NOMO-1 treated with dmso at 0.1 percent for 144 hours (cell line): ENCODE data around the gene BRD1.
"Not testable (repeated sequence)": the region's sequence is repeated elsewhere in the genome, so short reads cannot be mapped to it uniquely, and the experiment has no call there.

Source experiments
- DNase-seq: peaks from one replicate; lab custom pipeline; 2025; ENCODE audit not compliant: unreplicated experiment; lab: John Stamatoyannopoulos, UW

The BRD1 gene

DNA sequence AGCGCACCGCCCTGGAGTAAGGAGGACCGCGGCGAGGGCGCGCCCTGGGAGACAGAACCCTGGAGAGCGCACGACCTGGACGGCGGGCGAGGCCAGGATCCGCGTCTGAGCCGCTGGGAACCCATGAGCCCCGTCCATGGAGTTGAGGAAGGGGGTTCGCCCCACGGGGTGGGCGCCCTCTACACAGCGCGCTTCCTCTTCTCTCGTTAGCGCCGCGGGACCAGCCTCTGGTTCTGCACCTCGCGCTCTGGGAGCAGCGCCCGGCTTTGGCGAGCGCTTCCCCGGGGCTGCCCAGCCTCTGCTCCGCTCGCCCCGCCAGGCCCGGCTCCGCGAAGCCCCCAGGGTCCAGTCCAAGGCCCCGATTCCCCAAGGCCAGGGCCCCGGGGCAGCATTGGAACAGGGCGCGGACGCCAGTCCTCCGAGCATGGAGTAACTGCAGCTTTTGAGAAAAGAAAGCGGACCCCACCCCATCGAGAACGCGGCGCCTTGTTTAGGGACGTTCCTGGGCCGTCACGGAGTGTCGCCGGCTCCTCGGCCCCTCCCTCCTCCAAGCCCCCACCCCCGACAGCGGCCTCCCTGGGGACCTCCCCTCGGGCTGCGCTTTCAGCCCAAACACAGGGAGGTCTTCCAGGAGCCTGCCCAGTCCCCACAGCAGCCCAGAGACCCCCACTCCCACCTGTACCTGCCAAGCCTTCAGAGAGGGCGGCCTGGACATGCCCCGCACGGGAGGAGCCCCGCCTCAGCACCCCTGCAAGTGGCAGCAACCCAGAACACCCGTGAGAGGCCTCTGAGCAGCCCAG is 56.2 kb downstream of the BRD1 start:
- DNase-seq: no peak

- no peak for DNase-seq
These were observed 57.0 kb downstream of the BRD1 start for GRCh38 chr22:49770547-49771265.

- no peak for DNase-seq
These were observed 57.8 kb downstream of the BRD1 start for GRCh38 chr22:49769691-49770546.

DNA sequence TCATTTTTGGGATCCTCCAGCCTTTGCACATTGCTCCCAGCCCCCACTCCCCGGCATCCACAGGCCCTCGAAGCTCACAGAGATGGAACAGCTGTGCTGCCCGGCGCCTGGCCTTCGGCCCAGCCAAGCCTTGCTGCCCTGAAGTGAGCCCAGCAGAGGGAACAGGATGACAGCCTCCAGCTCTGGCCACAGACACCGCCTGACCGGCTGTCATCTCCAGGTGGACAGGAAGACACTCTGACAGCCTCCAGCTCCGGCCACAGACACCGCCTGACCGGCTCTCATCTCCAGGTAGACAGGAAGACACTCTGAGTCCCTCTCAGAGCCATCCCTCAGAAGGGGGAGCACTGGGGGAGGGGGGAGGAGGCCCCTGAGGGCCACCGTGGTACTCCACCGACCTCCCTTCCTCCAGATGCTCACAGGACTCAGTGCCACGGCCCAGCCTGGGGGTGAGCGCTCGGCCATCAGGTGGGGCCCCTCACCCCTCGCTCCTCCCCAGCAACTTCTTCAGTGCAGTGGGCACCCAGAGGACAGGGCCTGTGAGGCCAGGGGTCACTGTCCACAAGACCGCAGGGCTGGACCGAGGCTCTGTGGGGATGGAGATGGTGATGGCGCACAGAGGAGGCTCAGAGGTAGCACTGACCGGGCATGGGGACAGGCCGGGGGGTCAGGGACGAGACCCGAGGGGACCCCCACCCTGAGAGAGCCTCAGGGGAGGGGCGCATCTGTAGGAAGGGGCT is 58.6 kb downstream of the BRD1 start:
- DNase-seq: no peak

DNA sequence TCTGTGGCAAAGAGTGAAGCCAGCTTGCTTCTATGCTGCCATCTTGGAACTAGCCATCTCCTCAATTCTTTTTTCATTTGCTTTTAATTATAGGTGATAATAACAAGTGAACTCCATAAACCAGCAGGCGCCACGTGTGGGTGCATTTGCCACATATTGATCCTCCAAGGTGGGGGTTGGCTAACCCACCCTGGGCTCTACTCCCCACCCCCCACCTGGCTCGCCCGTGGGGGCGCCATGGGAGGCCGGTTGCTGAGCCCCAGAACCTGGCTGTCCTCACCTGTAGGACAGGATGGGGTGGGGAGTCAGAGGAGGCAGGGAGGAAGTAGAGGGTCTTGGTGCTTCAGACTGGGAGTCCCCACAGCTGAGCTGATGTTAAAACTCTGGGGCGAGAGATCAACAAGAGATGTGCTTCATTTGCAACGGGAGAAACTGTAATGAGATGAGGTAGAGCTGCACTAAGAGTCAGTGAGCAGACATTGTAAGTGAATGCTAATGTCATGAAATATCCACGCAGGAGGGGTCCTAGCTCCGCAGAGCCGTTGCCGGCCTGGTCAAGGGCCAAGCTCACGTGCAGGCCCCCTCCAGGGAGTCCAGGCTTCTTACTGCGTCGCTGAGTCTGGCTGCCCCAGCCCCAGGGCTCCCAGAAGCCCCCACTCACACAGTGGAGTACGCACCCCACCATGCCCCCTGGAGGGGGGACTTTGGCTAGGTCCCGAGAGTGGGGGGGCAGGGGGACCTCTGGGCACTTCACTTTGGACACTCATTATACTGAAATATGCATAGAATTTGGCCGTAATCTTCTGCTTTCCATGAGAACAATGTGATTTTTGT is 59.4 kb downstream of the BRD1 start:
- no peak for DNase-seq

DNA sequence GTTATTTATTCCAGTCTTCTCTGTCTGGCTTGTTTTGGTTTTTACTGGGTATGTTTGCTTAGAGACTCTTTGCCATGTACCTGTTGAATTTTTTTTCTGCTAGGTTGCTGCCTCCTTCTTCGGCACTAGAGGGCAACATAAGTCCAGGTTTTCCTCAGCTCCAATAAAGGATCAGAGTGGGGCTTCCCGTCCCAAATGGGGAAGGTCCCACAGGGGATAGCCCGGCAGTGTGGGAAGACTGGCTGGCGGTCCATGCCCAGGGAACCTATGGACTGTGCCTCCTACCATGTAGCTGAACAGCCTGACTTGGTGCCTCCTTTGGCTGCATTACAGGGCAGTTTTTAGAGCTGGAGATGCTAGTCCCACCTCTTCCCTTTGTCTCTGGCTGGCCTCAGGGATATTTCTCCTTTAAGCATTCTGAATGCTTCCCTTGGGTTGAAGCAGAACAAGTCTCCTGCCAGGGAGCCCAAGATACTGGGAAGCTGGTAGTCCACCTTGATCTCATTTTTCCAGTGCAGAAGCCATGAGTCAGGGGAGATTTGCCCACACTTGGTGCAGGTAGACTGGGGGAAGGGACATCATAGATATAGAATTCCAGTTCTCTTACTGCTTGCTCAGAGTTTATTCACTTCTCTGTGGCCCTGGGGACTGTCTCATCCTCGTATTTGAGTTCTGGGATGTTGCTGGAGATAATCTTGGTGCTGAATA is 60.2 kb downstream of the BRD1 start:
- peak; percentile 20 for DNase-seq

DNA sequence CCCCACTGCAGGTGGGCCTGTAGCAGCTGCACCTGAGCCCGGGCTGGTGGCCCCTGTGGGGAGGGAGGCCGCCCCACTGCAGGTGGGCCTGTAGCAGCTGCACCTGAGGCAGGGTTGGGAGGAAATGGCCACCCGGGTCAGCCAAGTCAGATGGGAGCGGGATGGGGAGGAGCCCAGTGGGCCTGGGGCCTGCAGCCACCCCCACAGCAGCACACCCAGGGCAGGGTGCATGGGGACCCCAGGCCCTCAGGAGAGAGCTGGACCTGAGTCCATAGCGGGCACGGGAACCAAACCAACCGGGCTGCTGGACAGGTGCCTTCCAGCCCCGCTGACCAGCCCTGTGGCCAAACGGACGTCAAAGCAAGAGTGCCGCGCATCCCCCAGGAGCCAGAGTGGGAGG is 61.7 kb downstream of the BRD1 start:
- no peak for DNase-seq

- no peak for DNase-seq
These were observed 62.4 kb downstream of the BRD1 start for GRCh38 chr22:49765091-49765771.

- DNase-seq: no peak
These were observed 63.5 kb downstream of the BRD1 start for GRCh38 chr22:49764127-49764581.

GRCh38 chr22:49763696-49764095 is 64.0 kb downstream of the BRD1 start:
- no peak for DNase-seq

DNA sequence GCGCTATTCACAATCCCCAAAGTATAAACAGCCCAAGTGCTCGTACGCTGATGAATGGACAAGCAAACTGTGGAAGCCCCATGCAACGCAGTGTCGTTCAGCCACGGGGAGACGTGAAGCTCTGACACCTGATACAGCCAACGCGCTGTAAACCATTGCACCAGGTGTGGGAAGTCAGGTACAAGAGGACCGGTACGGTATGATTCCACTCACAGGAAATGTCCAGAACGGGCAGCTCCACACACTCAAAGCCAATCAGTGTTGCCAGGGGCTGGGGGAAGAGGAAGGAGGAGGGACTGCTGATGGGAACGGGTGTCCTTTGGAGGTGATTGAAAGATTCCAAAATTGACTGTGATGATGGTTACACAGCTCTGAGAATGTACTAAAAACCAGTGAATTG is 64.5 kb downstream of the BRD1 start:
- no peak for DNase-seq

- not testable (repeated sequence) for DNase-seq
These were observed 65.1 kb downstream of the BRD1 start for GRCh38 chr22:49762571-49762970.

DNA sequence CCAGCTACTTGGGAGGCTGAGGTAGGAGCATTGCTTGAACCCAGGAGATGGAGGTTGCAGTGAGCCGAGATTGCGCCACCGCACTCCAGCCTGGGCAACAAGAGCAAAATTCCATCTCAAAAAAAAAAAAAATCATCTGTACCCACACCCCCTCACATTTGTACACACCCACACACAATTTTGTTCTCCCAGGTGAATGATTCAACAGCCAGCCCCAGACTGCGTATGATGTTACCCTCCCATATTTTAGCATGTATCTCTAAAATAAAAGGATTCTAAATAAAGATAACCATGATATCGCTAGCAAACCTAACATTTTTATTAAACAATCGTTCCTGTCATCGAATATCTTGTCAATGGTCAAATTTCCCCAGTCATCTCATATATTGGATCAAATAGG is 65.8 kb downstream of the BRD1 start:
- no peak for DNase-seq

GRCh38 chr22:49760630-49761571 is 66.8 kb downstream of the BRD1 start:
- peak; percentile 62 for DNase-seq

DNA sequence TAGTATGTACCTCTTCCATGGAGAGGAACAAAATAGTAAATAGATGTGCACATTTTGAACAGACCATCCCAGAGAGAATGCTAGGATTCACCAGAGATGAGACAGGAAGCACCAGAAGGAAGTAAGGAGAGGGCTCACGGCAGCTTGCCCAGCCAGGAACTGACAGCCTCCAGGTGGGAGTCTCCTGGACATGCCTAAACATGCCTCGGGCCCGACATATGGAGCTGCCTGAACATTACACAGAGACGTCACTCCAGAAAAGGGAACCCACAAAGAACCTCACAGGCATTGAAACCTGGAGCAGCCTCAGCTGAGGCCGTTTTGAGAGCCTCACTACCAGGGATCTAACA is 67.4 kb downstream of the BRD1 start:
- DNase-seq: peak; percentile 62

- no peak for DNase-seq
These were observed 71.0 kb downstream of the BRD1 start for GRCh38 chr22:49756676-49757075.

DNA sequence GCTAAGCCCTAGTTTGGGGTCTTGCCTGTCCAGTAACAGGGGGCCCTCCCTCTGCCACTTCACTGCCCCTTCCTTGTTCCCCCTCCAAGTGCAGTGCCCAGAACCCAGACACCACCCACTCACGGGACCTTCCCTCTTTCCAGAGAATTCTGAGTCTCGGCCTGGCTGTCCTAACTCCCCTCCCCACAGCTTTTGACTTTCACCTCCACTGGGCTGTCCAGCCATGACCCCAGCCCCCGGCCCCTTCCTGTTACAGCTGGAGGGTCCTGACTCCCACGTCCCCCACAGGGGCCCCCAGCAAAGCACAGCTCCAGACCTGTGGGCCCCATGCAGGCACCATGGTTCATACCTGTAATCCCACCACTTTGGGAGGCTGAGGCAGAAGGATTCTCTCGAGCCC is 71.5 kb downstream of the BRD1 start:
- no peak for DNase-seq

DNA sequence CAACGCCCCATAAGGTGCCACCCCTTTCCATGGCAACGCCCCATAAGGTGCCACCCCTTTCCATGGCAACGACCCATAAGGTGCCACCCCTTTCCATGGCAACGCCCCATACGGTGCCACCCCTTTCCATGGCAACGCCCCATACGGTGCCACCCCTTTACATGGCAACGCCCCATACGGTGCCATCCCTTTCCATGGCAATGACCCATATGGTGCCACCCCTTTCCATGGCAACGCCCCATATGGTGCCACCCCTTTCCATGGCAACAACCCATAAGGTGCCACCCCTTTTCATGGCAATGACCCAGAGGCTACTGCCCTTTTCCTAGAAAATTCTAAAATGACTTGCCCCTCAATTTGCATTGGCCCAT is 72.1 kb downstream of the BRD1 start:
- no peak for DNase-seq
